ENCODE measurements around the gene SERTAD4.

The SERTAD4 gene

GRCh38 chr1:210233216-210233494 lies 559 bp downstream of the SERTAD4 start:
- no peak for TF ChIP-seq CTCF (conservative IDR thresholded peaks at IDR 0.05; ENCODE audit: low read depth, low read length)
- no peak for DNase-seq (ENCODE audit: low read depth)
- H3K4me3 ChIP-seq (ENCODE audit: low read length), result peak overlapping the region; percentile 65

GRCh38 chr1:210233495-210234328 lies 1.1 kb downstream of the SERTAD4 start:
- DNase-seq (ENCODE audit: low read depth), result no peak
- peak overlapping the region; percentile 65 for H3K4me3 ChIP-seq (ENCODE audit: low read length)

GRCh38 chr1:210234329-210234757 lies 1.7 kb downstream of the SERTAD4 start:
- TF ChIP-seq CTCF (conservative IDR thresholded peaks at IDR 0.05; ENCODE audit: low read depth, low read length), result no peak
- no peak for DNase-seq (ENCODE audit: low read depth)
- H3K4me3 ChIP-seq (ENCODE audit: low read length), result peak overlapping the region; percentile 65

More at GRCh38 chr1:210233495-210234328, 1.1 kb downstream of the SERTAD4 start:
- no peak for TF ChIP-seq CTCF (conservative IDR thresholded peaks at IDR 0.05; ENCODE audit: low read depth, low read length)

GRCh38 chr1:210235363-210236053 lies 2.9 kb downstream of the SERTAD4 start:
- no peak for TF ChIP-seq CTCF (conservative IDR thresholded peaks at IDR 0.05; ENCODE audit: low read depth, low read length)
- no peak for DNase-seq (ENCODE audit: low read depth)
- H3K4me3 ChIP-seq (ENCODE audit: low read length), result no peak overlapping the region

GRCh38 chr1:210236386-210236839 lies 3.8 kb downstream of the SERTAD4 start:
- DNase-seq (ENCODE audit: low read depth), result no peak
- TF ChIP-seq CTCF (conservative IDR thresholded peaks at IDR 0.05; ENCODE audit: low read depth, low read length), result no peak
- H3K4me3 ChIP-seq (ENCODE audit: low read length), result no peak overlapping the region

- no peak for TF ChIP-seq CTCF (conservative IDR thresholded peaks at IDR 0.05; ENCODE audit: low read depth, low read length)
- no peak overlapping the region for H3K4me3 ChIP-seq (ENCODE audit: low read length)
- no peak for DNase-seq (ENCODE audit: low read depth)
Observed at GRCh38 chr1:210236840-210237409, 4.3 kb downstream of the SERTAD4 start.
